NB4 (cell line): ENCODE results near the gene RGS12.

Source experiments
- DNase-seq: peaks from one replicate; pipeline ENCODE4 v3.0.0; 2010; ENCODE audit warnings: low read depth
- H3K4me3 ChIP-seq: one replicate; pipeline ENCODE4 v1.5.1; 2011; ENCODE audit warnings: mild to moderate bottlenecking, low read depth, low read length, moderate library complexity
- MYC ChIP-seq: IDR thresholded peaks from 2 replicates; pipeline ENCODE4 v1.6.1; 2011; ENCODE audit warnings: low read depth, low read length
- POLR2A ChIP-seq: IDR thresholded peaks from 2 replicates; pipeline ENCODE4 v1.6.1; 2011; ENCODE audit warnings: mild to moderate bottlenecking; ENCODE audit not compliant: insufficient read length; ENCODE audit errors: extremely low read depth
- TF ChIP-seq, protein P1 (sequence below): IDR thresholded peaks from 2 replicates; pipeline ENCODE4 v1.6.1; 2011; ENCODE audit warnings: low read depth, low read length
- TF ChIP-seq, protein P2 (sequence below): IDR thresholded peaks from one replicate; pipeline ENCODE4 v1.5.1; 2012; ENCODE audit warnings: low read depth, low read length

RGS12 gene

DNA sequence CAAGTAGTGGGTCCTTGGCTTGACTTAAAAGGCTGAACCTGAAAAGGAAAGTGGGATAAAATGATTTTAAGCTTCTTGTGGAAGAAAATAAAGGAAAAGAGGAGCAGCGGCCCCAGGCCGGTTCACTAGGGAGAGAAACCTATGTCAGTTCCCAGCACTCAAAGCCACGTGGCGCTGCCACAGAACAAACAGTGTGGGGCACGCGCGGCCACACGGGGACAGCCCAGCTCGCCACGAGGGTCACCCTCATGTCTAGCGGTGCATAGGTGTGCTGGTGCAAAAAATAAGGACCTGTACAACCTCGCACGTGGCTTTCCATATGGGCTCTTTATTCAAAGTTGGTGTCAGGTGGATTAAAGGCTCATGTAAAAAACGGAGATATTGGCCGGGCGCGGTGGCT is 26.7 kb upstream of the RGS12 start:
- no peak for DNase-seq
- TF ChIP-seq, protein P1, sequence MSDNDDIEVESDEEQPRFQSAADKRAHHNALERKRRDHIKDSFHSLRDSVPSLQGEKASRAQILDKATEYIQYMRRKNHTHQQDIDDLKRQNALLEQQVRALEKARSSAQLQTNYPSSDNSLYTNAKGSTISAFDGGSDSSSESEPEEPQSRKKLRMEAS = no peak
- TF ChIP-seq, protein P2, sequence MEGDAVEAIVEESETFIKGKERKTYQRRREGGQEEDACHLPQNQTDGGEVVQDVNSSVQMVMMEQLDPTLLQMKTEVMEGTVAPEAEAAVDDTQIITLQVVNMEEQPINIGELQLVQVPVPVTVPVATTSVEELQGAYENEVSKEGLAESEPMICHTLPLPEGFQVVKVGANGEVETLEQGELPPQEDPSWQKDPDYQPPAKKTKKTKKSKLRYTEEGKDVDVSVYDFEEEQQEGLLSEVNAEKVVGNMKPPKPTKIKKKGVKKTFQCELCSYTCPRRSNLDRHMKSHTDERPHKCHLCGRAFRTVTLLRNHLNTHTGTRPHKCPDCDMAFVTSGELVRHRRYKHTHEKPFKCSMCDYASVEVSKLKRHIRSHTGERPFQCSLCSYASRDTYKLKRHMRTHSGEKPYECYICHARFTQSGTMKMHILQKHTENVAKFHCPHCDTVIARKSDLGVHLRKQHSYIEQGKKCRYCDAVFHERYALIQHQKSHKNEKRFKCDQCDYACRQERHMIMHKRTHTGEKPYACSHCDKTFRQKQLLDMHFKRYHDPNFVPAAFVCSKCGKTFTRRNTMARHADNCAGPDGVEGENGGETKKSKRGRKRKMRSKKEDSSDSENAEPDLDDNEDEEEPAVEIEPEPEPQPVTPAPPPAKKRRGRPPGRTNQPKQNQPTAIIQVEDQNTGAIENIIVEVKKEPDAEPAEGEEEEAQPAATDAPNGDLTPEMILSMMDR = no peak
- TF ChIP-seq POLR2A = no peak
- TF ChIP-seq MYC = no peak
- no peak overlapping the region for H3K4me3 ChIP-seq

- no peak overlapping the region for H3K4me3 ChIP-seq
- no peak for DNase-seq
- TF ChIP-seq MYC (no peak), POLR2A (no peak)
- TF ChIP-seq, protein P1 = no peak
- TF ChIP-seq, protein P2 = no peak
Observed at GRCh38 chr4:3267576-3268394, 25.0 kb upstream of the RGS12 start.

GRCh38 chr4:3268395-3269104 is 24.3 kb upstream of the RGS12 start:
- no peak for DNase-seq
- TF ChIP-seq, protein P1 = no peak
- TF ChIP-seq MYC = no peak
- no peak for TF ChIP-seq POLR2A
- TF ChIP-seq, protein P2 = no peak
- H3K4me3 ChIP-seq = no peak overlapping the region

- DNase-seq = no peak
- H3K4me3 ChIP-seq = no peak overlapping the region
- TF ChIP-seq, protein P1 = no peak
- TF ChIP-seq, protein P2 = no peak
- TF ChIP-seq POLR2A (no peak), MYC (no peak)
Observed at GRCh38 chr4:3269105-3269927, 23.5 kb upstream of the RGS12 start.

GRCh38 chr4:3269991-3270611 is 22.7 kb upstream of the RGS12 start:
- no peak for DNase-seq
- TF ChIP-seq MYC (no peak), POLR2A (no peak)
- TF ChIP-seq, protein P1 = no peak
- TF ChIP-seq, protein P2 = no peak

More at GRCh38 chr4:3269991-3270611, 22.7 kb upstream of the RGS12 start:
- H3K4me3 ChIP-seq = no peak overlapping the region
